Mucosa of descending colon (tissue), 3 donors: Measurements from ENCODE around the gene PIP4K2C. TPM values are rescaled to one million over a fixed set of nuclear protein-coding genes. Genes with fewer than 3 reads are reported as not detected.
A peak's percentile ranks its signal among the peaks of the same experiment; 100 is the strongest.

Experiments used
- ATAC-seq: fragments of 200-7000 bp; cut with Tn5 transposase; one replicate; pipeline ENCODE4 v1.9.1; 2020; ENCODE audit warnings: mild to moderate bottlenecking, moderate library complexity
- DNase-seq, 3 donors: peaks; one replicate each; pipeline ENCODE4 v3.0.0-alpha.2; 2020
- H3K36me3 ChIP-seq: fragments of 200-600 bp; one replicate; pipeline ENCODE4 v1.8.0; 2021; ENCODE audit warnings: low read depth, mild to moderate bottlenecking
- H3K4me1 ChIP-seq: fragments of 200-600 bp; one replicate; pipeline ENCODE4 v1.8.0; 2021; ENCODE audit warnings: low read depth, mild to moderate bottlenecking
- H3K4me3 ChIP-seq: fragments of 200-600 bp; one replicate; pipeline ENCODE4 v1.8.0; 2021; ENCODE audit warnings: mild to moderate bottlenecking
- H3K9me3 ChIP-seq: fragments of 200-600 bp; one replicate; pipeline ENCODE4 v1.8.0; 2021; ENCODE audit warnings: mild to moderate bottlenecking
- CTCF ChIP-seq: fragments of 200-600 bp; IDR thresholded peaks from one replicate; pipeline ENCODE4 v1.8.0; 2022; ENCODE audit warnings: antibody characterized with exemption, mild to moderate bottlenecking
- intact Hi-C, 2 donors: fragments of 100-400 bp; cut with DNase I in 1 of 2; cut with micrococcal nuclease in 1 of 2; formaldehyde crosslinking; loops; one replicate each; pipeline versions ENCODE4 v1.11.0 to v1.11.1; 2022; cut with DNase I, micrococcal nuclease
- total RNA-seq, 3 donors: library from RNA; stranded (reverse); fragmentation: NEBNext Ultra II Directional in 2 of 3; extraction: Animal tissue kit (Norgen Biotek cat#: 25700) in 2 of 3; gene quantifications; one replicate each; pipeline versions ENCODE4 v1.2.1 to v1.2.4, GENCODE V29; 2021 to 2023
- donor health status: DM: no; HTN: no; CAD: no; lungs with moderate emphysema.
- donor health status: DM: no; HTN: no; CAD: no.
- donor health status: DM: no; HTN: yes; CAD: no.

PIP4K2C gene
- total RNA-seq, 3 donors from 2014 or later = 39.0 to 55.5 (median 54.2) TPM

- Histone ChIP-seq H3K36me3 (no peaks in the 10 kb centered on the region), H3K4me1 (peaks cover 8% of the 10 kb centered on the region), H3K9me3 (no peaks in the 10 kb centered on the region), H3K4me3 (no peak overlapping the region)
- no peak for DNase-seq
- no peak for TF ChIP-seq CTCF
- intact Hi-C loops = no loop called here
- ATAC-seq = no peak
Measured at GRCh38 chr12:57612711-57613426, 21.9 kb downstream of the PIP4K2C start.

DNA sequence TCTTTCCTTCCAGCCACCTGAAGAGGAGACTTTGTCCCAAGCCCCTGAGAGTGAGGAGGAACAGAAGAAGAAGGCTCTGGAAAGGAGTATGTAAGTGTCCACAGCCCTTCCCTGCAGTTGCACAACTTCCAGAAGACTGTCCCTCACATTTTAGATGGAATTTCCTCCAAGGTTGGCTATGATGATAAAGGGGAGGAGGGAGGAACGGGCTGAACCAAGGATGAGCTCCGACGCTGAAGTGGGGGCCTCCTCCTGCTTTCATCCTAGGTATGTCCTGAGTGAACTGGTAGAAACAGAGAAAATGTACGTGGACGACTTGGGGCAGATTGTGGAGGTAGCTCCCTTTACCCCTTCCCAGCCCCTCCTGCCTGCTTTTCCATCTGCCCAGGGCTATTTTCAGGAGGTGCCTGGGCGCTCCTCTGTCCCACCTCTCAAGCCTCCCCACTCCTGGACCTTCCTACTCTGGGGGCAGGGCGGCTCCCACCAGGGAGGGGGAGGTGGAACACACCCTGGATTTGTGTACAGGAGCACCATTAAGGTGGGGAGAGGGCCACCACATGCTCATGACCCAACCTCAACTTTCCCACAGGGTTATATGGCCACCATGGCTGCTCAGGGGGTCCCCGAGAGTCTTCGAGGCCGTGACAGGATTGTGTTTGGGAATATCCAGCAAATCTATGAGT is 22.6 kb downstream of the PIP4K2C start:
- ATAC-seq = no peak
- no peak for TF ChIP-seq CTCF
- intact Hi-C loops = no loop called here
- no peak for DNase-seq
- no peaks in the 10 kb centered on the region for H3K36me3 ChIP-seq
- H3K9me3 ChIP-seq = no peaks in the 10 kb centered on the region
- H3K4me3 ChIP-seq = no peak overlapping the region
- H3K4me1 ChIP-seq = peaks cover 8% of the 10 kb centered on the region

GRCh38 chr12:57614178-57614947 is 23.4 kb downstream of the PIP4K2C start:
- Histone ChIP-seq H3K4me1 (peaks cover 8% of the 10 kb centered on the region), H3K9me3 (no peaks in the 10 kb centered on the region), H3K4me3 (no peak overlapping the region), H3K36me3 (no peaks in the 10 kb centered on the region)
- DNase-seq (no peak), ATAC-seq (peak; percentile 7)
- TF ChIP-seq CTCF = no peak
- intact Hi-C loops = no loop called here

GRCh38 chr12:57614948-57615500 is 24.0 kb downstream of the PIP4K2C start:
- no peak for ATAC-seq
- H3K36me3 ChIP-seq = no peaks in the 10 kb centered on the region
- no peak for TF ChIP-seq CTCF
- intact Hi-C loops = no loop called here
- H3K9me3 ChIP-seq = no peaks in the 10 kb centered on the region
- peaks cover 8% of the 10 kb centered on the region for H3K4me1 ChIP-seq
- no peak overlapping the region for H3K4me3 ChIP-seq
- DNase-seq = no peak

DNA sequence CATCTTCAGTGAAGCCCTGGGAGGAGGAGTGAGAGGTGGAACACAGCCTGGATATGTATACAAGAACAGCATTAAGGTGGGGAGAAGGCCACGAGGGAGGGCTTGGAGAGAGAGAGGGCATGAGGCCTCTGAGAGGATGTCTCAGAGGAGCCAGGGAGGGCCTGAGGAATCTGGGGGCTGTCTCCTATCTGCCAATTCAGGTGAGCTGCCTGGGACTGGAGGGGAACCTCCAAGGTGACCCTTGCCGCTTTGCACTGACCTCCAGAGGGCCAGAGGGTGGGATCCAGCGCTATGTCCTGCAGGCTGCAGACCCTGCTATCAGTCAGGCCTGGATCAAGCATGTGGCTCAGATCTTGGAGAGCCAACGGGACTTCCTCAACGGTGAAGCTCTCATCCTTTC is 24.6 kb downstream of the PIP4K2C start:
- no peak for DNase-seq
- Histone ChIP-seq H3K9me3 (no peaks in the 10 kb centered on the region), H3K4me3 (no peak overlapping the region), H3K4me1 (peaks cover 8% of the 10 kb centered on the region), H3K36me3 (no peaks in the 10 kb centered on the region)
- no peak for TF ChIP-seq CTCF
- intact Hi-C loops = no loop called here
- no peak for ATAC-seq
